ENCODE results near the gene SET. TPM values are rescaled to one million over a fixed set of nuclear protein-coding genes. Genes with fewer than 3 reads are reported as not detected.
A peak's percentile ranks its signal among the peaks of the same experiment; 100 is the strongest.

The SET gene
- total RNA-seq, 1 experiment from 2014 or later, result 563 TPM

GRCh38 chr9:128684065-128684324 lies 5.0 kb upstream of the SET start:
- BruUV-seq (replicated peaks), result TSS peak; percentile 70
- no peaks in the 10 kb centered on the region for H3K9me3 Mint-ChIP-seq (ENCODE audit: unreplicated experiment)
- H3K27me3 Mint-ChIP-seq (ENCODE audit: insufficient read depth, unreplicated experiment), result no peaks in the 10 kb centered on the region
- no peak for TF ChIP-seq CTCF (IDR thresholded peaks at IDR 0.05; ENCODE audit: unreplicated experiment)
- no peak for DNase-seq (ENCODE audit: unreplicated experiment)
- POLR2A ChIA-PET, result interaction anchor here (0.6 to 4.2 kb wide), 30 partner anchors 9 to 525 kb away, joined by 3 to 64 read pairs (median 6); partner anchors contain the start of genes DOLK, DYNC2I2, NUP188 and PKN3
- H3K36me3 Mint-ChIP-seq (ENCODE audit: insufficient read depth, unreplicated experiment), result peaks cover 32% of the 10 kb centered on the region
- CTCF ChIA-PET, result interaction anchor here (0.6 to 3.2 kb wide), 2 partner anchors 48 to 134 kb away, joined by 3 to 17 read pairs; partner anchors contain the start of gene ENDOG
- intact Hi-C loops (cut with micrococcal nuclease), result loop anchor here (5.0 kb wide), 1 partner anchor 47 kb away; no protein-coding TSS in a partner anchor
- peak overlapping the region; percentile 98 for H3K27ac Mint-ChIP-seq (ENCODE audit: low read depth, unreplicated experiment)
- peaks cover 33% of the 10 kb centered on the region for H3K4me1 Mint-ChIP-seq (ENCODE audit: insufficient read depth, unreplicated experiment)
- peak overlapping the region; percentile 100 for H3K4me3 Mint-ChIP-seq (ENCODE audit: unreplicated experiment)

- BruUV-seq (replicated peaks), result no TSS peak
- intact Hi-C loops (cut with micrococcal nuclease), result loop anchor here (5.0 kb wide), 1 partner anchor 47 kb away; no protein-coding TSS in a partner anchor
- peak overlapping the region; percentile 100 for H3K4me3 Mint-ChIP-seq (ENCODE audit: unreplicated experiment)
- ChIA-PET CTCF (interaction anchor here (0.6 to 3.2 kb wide), 2 partner anchors 49 to 133 kb away, joined by 3 to 17 read pairs; partner anchors contain the start of gene ENDOG), POLR2A (interaction anchor here (0.5 to 4.2 kb wide), 41 partner anchors 9 to 806 kb away, joined by 3 to 64 read pairs (median 4); partner anchors contain the start of genes DOLK, DYNC2I2, NUP188 and PKN3)
- no peak for TF ChIP-seq CTCF (IDR thresholded peaks at IDR 0.05; ENCODE audit: unreplicated experiment)
- peaks cover 33% of the 10 kb centered on the region for H3K4me1 Mint-ChIP-seq (ENCODE audit: insufficient read depth, unreplicated experiment)
- H3K27me3 Mint-ChIP-seq (ENCODE audit: insufficient read depth, unreplicated experiment), result no peaks in the 10 kb centered on the region
- H3K9me3 Mint-ChIP-seq (ENCODE audit: unreplicated experiment), result no peaks in the 10 kb centered on the region
- DNase-seq (ENCODE audit: unreplicated experiment), result peak; percentile 91
- peaks cover 36% of the 10 kb centered on the region for H3K36me3 Mint-ChIP-seq (ENCODE audit: insufficient read depth, unreplicated experiment)
- peak overlapping the region; percentile 98 for H3K27ac Mint-ChIP-seq (ENCODE audit: low read depth, unreplicated experiment)
Measured at GRCh38 chr9:128684325-128685199, 4.5 kb upstream of the SET start.

- H3K4me3 Mint-ChIP-seq (ENCODE audit: unreplicated experiment), result peak overlapping the region; percentile 100
- no peaks in the 10 kb centered on the region for H3K9me3 Mint-ChIP-seq (ENCODE audit: unreplicated experiment)
- BruUV-seq (replicated peaks), result no TSS peak
- H3K27ac Mint-ChIP-seq (ENCODE audit: low read depth, unreplicated experiment), result peak overlapping the region; percentile 98
- intact Hi-C loops (cut with micrococcal nuclease), result no loop called here
- ChIA-PET CTCF (interaction anchor here (0.6 to 3.2 kb wide), 3 partner anchors 8 to 61 kb away, joined by 3 to 17 read pairs (median 4); no protein-coding TSS in a partner anchor), POLR2A (interaction anchor here (0.6 to 4.2 kb wide), 8 partner anchors 11 to 1367 kb away, joined by 3 to 64 read pairs (median 16); partner anchors contain the start of gene ZER1)
- no peak for DNase-seq (ENCODE audit: unreplicated experiment)
- TF ChIP-seq CTCF (IDR thresholded peaks at IDR 0.05; ENCODE audit: unreplicated experiment), result no peak
- no peaks in the 10 kb centered on the region for H3K27me3 Mint-ChIP-seq (ENCODE audit: insufficient read depth, unreplicated experiment)
- H3K4me1 Mint-ChIP-seq (ENCODE audit: insufficient read depth, unreplicated experiment), result peaks cover 33% of the 10 kb centered on the region
- peaks cover 44% of the 10 kb centered on the region for H3K36me3 Mint-ChIP-seq (ENCODE audit: insufficient read depth, unreplicated experiment)
Measured at GRCh38 chr9:128685636-128686489, 3.2 kb upstream of the SET start.
